HL-60 (cell line): ENCODE data around the gene FABP1.

Source experiments
- DNase-seq, 2 experiments: peaks; one replicate each; pipeline ENCODE4 v3.0.0-alpha.2; 2010 to 2020; ENCODE audit warnings: low read depth in 1 of 2, low spot score in 1 of 2
- H3K27ac ChIP-seq: fragments of 250-450 bp; sonication (Bioruptor Pico); replicated peaks from 2 replicates; pipeline ENCODE4 v1.5.1; 2020; ENCODE audit warnings: mild to moderate bottlenecking, moderate library complexity
- H3K27me3 ChIP-seq: fragments of 250-450 bp; sonication (Bioruptor Pico); 2 replicates; pipeline ENCODE4 v1.5.1; 2021; ENCODE audit warnings: mild to moderate bottlenecking, moderate library complexity; ENCODE audit not compliant: insufficient read depth, poor library complexity, severe bottlenecking
- H3K4me3 ChIP-seq: replicated peaks from 2 replicates; pipeline ENCODE4 v1.5.1; 2011; ENCODE audit warnings: mild to moderate bottlenecking, control low read depth, low read length; ENCODE audit not compliant: insufficient read depth
- CTCF ChIP-seq: IDR thresholded peaks from one replicate; pipeline ENCODE4 v1.5.1; 2011; ENCODE audit warnings: low read length, control low read depth, inconsistent platforms; ENCODE audit not compliant: insufficient read depth
- GABPA ChIP-seq: IDR thresholded peaks from 2 replicates; pipeline ENCODE4 v1.6.1; 2012; ENCODE audit warnings: low read depth
- POLR2AphosphoS5 ChIP-seq: IDR thresholded peaks from 2 replicates; pipeline ENCODE4 v1.6.1; 2012; ENCODE audit warnings: low read depth
- REST ChIP-seq: IDR thresholded peaks from 2 replicates; pipeline ENCODE4 v1.6.1; 2012; ENCODE audit warnings: low read depth; ENCODE audit not compliant: insufficient replicate concordance
- SPI1 ChIP-seq: IDR thresholded peaks from 2 replicates; pipeline ENCODE4 v1.6.1; 2012; ENCODE audit warnings: low read depth, mild to moderate bottlenecking, borderline replicate concordance

The FABP1 gene

GRCh38 chr2:88097891-88098557 is 29.8 kb downstream of the FABP1 start:
- DNase-seq: no peak
- no peak for TF ChIP-seq REST
- no peak overlapping the region for H3K4me3 ChIP-seq
- H3K27me3 ChIP-seq: no peaks in the 10 kb centered on the region
- H3K27ac ChIP-seq: no peak overlapping the region

GRCh38 chr2:88097192-88097591 is 30.7 kb downstream of the FABP1 start:
- no peak for DNase-seq
- TF ChIP-seq GABPA (no peak), REST (no peak), SPI1 (no peak)
- Histone ChIP-seq H3K27ac (no peak overlapping the region), H3K4me3 (no peak overlapping the region), H3K27me3 (no peaks in the 10 kb centered on the region)

GRCh38 chr2:88096708-88097107 is 31.2 kb downstream of the FABP1 start:
- Histone ChIP-seq H3K27me3 (no peaks in the 10 kb centered on the region), H3K4me3 (no peak overlapping the region), H3K27ac (no peak overlapping the region)
- TF ChIP-seq SPI1: no peak
- no peak for DNase-seq

GRCh38 chr2:88095022-88095421 is 32.8 kb downstream of the FABP1 start:
- DNase-seq: no peak
- Histone ChIP-seq H3K27me3 (no peaks in the 10 kb centered on the region), H3K4me3 (no peak overlapping the region), H3K27ac (no peak overlapping the region)
- TF ChIP-seq GABPA (no peak), POLR2AphosphoS5 (no peak), REST (no peak)

- Histone ChIP-seq H3K27me3 (no peaks in the 10 kb centered on the region), H3K4me3 (no peak overlapping the region), H3K27ac (peak overlapping the region; percentile 78)
- peak in 1 of 2 experiments; percentile 43 for DNase-seq
- no peak for TF ChIP-seq GABPA
- no peak for TF ChIP-seq POLR2AphosphoS5
- no peak for TF ChIP-seq REST
- TF ChIP-seq CTCF: no peak
- no peak for TF ChIP-seq SPI1
Measured at GRCh38 chr2:88092773-88093172, 35.1 kb downstream of the FABP1 start.
